GM10248 (cell line): ENCODE data around the gene MFAP4.

Source experiments
- CTCF ChIA-PET: fragments of 300-600 bp; sonication (Branson Sonifier 250); formaldehyde crosslinking; extraction: SDS; loops from one replicate; lab custom pipeline; 2021; ENCODE audit warnings: antibody characterized with exemption; lab: Yijun Ruan, JAX
- POLR2A ChIA-PET: fragments of 350-650 bp; sonication (Branson Sonifier 250); formaldehyde crosslinking; extraction: SDS; loops from one replicate; lab custom pipeline; 2020; ENCODE audit warnings: antibody characterized with exemption; lab: Yijun Ruan, JAX
- DNase-seq: peaks from one replicate; pipeline ENCODE4 v3.0.0; 2012; ENCODE audit errors: extremely low spot score
- CTCF ChIP-seq: IDR thresholded peaks from 2 replicates; pipeline ENCODE4 v1.5.1; 2012; ENCODE audit warnings: mild to moderate bottlenecking, low read depth; ENCODE audit errors: extremely low read depth, missing control alignments, control extremely low read depth

The MFAP4 gene

GRCh38 chr17:19345486-19346350 lies 41.3 kb downstream of the MFAP4 start:
- ChIA-PET CTCF (interaction anchor here (1.0 to 1.7 kb wide), 3 partner anchors 8 to 17 kb away, joined by 3 to 4 read pairs (median 3); partner anchors contain the start of gene B9D1), POLR2A (no interaction called here)
- no peak for TF ChIP-seq CTCF
- no peak for DNase-seq

- DNase-seq: no peak
- CTCF ChIA-PET: no interaction called here
- POLR2A ChIA-PET: no interaction called here
These were observed 41.9 kb downstream of the MFAP4 start for GRCh38 chr17:19345067-19345460.

GRCh38 chr17:19344311-19345066 lies 42.5 kb downstream of the MFAP4 start:
- no peak for TF ChIP-seq CTCF
- no peak for DNase-seq
- ChIA-PET POLR2A (no interaction called here), CTCF (interaction anchor here (1.2 kb wide), 1 partner anchor 10 kb away, joined by 3 read pairs; no protein-coding TSS in a partner anchor)

More at GRCh38 chr17:19345067-19345460, 41.9 kb downstream of the MFAP4 start:
- no peak for TF ChIP-seq CTCF

GRCh38 chr17:19343671-19344151 lies 43.3 kb downstream of the MFAP4 start:
- TF ChIP-seq CTCF: no peak
- CTCF ChIA-PET: interaction anchor here (1.2 kb wide), 1 partner anchor 11 kb away, joined by 3 read pairs; no protein-coding TSS in a partner anchor
- no peak for DNase-seq
- POLR2A ChIA-PET: no interaction called here

DNA sequence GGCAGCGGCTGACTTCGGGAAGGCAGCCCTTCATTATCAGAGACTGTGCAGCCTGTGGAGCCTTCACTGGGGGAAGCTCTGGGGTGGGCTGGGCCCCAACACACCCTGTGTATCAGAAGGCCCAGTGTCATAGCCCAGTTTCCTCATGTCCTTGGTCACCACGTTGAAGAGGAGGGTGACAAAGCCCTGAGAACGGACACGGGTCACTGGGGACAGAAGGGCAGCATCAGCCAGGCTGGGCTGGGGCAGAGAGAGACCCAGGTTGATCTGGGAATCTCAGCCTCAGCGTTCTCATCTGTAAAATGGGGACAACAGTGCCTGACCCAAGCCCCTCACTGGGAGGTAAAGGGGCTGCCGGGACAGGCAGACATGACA lies 43.7 kb downstream of the MFAP4 start:
- CTCF ChIA-PET: interaction anchor here (1.2 to 2.6 kb wide), 2 partner anchors 11 to 19 kb away, joined by 3 to 11 read pairs; partner anchors contain the start of gene B9D1
- no peak for TF ChIP-seq CTCF
- no peak for DNase-seq
- POLR2A ChIA-PET: no interaction called here

GRCh38 chr17:19342611-19343255 lies 44.3 kb downstream of the MFAP4 start:
- DNase-seq: no peak
- TF ChIP-seq CTCF: no peak
- ChIA-PET POLR2A (no interaction called here), CTCF (interaction anchor here (1.2 to 2.6 kb wide), 2 partner anchors 12 to 19 kb away, joined by 3 to 11 read pairs; partner anchors contain the start of gene B9D1)
